ENCODE results near the gene FGGY.
"Not testable (repeated sequence)": the region's sequence is repeated elsewhere in the genome, so short reads cannot be mapped to it uniquely, and the experiment has no call there.

Gene FGGY

GRCh38 chr1:59296358-59297256 is at the start of gene FGGY:
FGGY (plus strand) TSS chr1:59297094; CDS start chr1:59321550, 24,456 bp downstream.
- DNase-seq (ENCODE audit: extremely low read depth, insufficient read length): peak; percentile 94
- TF ChIP-seq CTCF (IDR thresholded peaks at IDR 0.05; ENCODE audit: insufficient read depth, low read length, poor library complexity, severe bottlenecking): no peak
- H3K36me3 ChIP-seq (ENCODE audit: control insufficient read depth, insufficient read depth, low read length): no peaks in the 10 kb centered on the region
- H3K4me3 ChIP-seq (replicated peaks; ENCODE audit: low read depth, low read length): peak within 1 kb of the TSS; percentile 84
- H3K27me3 ChIP-seq (replicated peaks; ENCODE audit: control insufficient read depth, insufficient read depth, low read length): no peaks in the 10 kb centered on the region

DNA sequence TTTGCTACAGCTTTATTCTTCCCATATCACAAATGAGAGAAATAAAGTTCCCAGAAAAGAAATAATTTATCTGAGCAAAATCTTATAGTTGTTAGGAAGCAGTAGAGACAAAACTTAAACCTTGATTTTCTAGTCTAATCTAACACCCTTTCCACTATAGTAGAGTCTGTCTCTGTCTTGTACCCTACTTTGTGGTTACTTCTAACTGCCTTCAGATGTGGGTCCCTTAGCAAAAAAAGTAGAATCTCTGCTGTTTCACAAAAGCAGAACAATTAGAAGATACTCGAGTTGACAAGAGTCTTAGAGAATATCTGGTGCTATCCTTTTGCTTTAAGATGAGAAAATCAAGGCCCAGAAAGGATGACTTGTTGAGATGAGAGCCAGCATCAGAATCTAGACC is 48.1 kb upstream of the FGGY start:
- Histone ChIP-seq H3K36me3 (ENCODE audit: control insufficient read depth, insufficient read depth, low read length) (no peaks in the 10 kb centered on the region), H3K27me3 (replicated peaks; ENCODE audit: control insufficient read depth, insufficient read depth, low read length) (no peaks in the 10 kb centered on the region), H3K4me3 (replicated peaks; ENCODE audit: low read depth, low read length) (no peak overlapping the region)
- no peak for DNase-seq (ENCODE audit: extremely low read depth, insufficient read length)
- no peak for TF ChIP-seq CTCF (IDR thresholded peaks at IDR 0.05; ENCODE audit: insufficient read depth, low read length, poor library complexity, severe bottlenecking)

DNA sequence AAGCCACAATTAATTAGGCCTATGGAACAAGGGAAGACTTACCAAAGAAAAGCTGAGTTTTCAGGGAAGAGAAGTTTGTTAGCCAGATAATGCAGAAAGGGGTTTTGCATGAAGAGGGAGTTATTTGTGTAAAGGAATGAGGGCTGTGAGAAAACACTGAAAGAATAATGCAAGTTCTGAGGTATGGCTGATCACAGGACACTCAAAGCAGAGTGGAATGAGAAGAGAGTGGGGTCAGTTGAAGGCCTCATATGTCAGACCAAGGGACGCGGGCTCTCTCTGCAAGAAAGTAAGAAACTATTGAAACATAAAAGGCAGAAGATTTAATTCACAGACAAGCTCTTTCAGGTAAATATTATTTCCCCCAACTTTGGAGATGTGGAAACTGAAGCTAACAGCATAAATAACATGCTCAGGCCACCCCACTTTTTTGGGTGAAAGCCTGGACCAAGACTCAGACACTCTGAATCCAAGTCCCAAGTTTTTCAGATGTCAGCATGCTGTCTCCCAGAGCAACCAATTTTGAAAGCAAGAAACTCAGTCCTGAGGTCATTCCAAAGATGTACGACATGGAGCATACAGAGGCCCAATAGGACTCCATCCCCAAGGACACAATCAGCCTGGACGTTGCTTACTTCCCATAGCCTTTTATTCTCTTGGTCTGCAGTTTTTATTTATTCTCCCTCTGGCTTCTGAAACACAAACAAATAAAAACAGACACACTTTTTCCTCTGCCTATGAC is 47.3 kb upstream of the FGGY start:
- no peaks in the 10 kb centered on the region for H3K36me3 ChIP-seq (ENCODE audit: control insufficient read depth, insufficient read depth, low read length)
- no peak overlapping the region for H3K4me3 ChIP-seq (replicated peaks; ENCODE audit: low read depth, low read length)
- no peak for TF ChIP-seq CTCF (IDR thresholded peaks at IDR 0.05; ENCODE audit: insufficient read depth, low read length, poor library complexity, severe bottlenecking)
- DNase-seq (ENCODE audit: extremely low read depth, insufficient read length): no peak
- H3K27me3 ChIP-seq (replicated peaks; ENCODE audit: control insufficient read depth, insufficient read depth, low read length): no peaks in the 10 kb centered on the region

DNA sequence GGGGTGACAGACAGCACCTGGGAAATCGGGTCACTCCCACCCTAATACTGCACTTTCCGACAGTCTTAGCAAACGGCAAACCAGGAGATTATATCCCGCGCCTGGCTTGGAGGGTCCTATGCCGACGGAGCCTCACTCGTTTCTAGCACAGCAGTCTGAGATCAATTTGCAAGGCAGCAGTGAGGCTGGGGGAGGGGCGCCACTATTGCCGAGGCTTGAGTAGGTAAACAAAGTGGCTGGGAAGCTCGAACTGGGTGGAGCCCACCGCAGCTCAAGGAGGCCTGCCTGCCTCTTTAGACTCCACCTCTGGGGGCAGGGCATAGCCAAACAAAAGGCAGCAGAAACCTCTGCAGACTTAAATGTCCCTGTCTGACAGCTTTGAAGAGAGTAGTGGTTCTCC is 45.8 kb upstream of the FGGY start:
- H3K4me3 ChIP-seq (replicated peaks; ENCODE audit: low read depth, low read length); DNase-seq (ENCODE audit: extremely low read depth, insufficient read length); H3K36me3 ChIP-seq (ENCODE audit: control insufficient read depth, insufficient read depth, low read length); H3K27me3 ChIP-seq (replicated peaks; ENCODE audit: control insufficient read depth, insufficient read depth, low read length): not testable (repeated sequence)

DNA sequence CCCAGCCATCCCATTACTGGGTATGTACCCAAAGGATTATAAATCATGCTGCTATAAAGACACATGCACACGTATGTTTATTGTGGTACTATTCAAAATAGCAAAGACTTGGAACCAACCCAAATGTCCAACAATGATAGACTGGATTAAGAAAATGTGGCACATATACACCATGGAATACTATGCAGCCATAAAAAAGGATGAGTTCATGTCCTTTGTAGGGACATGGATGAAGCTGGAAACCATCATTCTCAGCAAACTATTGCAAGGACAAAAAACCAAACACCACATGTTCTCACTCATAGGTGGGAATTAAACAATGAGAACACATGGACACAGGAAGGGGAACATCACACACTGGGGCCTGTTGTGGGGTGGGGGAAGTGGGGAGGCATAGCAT is 40.5 kb upstream of the FGGY start:
- not testable (repeated sequence) for H3K4me3 ChIP-seq (replicated peaks; ENCODE audit: low read depth, low read length); H3K36me3 ChIP-seq (ENCODE audit: control insufficient read depth, insufficient read depth, low read length); H3K27me3 ChIP-seq (replicated peaks; ENCODE audit: control insufficient read depth, insufficient read depth, low read length); DNase-seq (ENCODE audit: extremely low read depth, insufficient read length)

DNA sequence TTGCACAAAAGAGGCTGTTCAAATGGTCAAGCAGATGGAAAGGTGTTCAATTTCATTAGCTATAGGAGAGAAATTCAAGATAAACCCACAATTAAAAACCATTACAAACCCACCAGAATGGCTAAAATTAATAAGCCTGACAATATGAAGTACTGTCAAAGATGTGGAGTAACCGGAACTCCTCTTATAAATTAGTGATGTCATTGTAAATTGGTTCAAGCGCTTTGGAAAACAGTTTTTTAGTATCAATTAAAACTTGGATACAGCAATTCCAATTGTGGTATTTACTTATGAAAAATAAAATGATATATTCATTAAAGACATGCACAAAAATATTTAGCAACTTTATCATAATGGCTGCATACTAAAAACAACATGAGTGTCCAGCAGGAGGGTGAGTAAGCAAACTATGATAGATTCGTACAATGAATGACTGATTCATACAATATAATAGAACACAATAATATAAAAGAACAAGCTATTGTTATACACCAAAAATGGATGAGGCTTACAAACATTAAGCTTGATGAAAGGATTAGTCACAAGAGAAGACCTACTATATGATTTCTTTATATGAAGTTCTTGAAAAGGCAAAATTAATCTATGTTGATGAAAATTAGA is 38.4 kb upstream of the FGGY start:
- no peaks in the 10 kb centered on the region for H3K36me3 ChIP-seq (ENCODE audit: control insufficient read depth, insufficient read depth, low read length)
- H3K4me3 ChIP-seq (replicated peaks; ENCODE audit: low read depth, low read length): no peak overlapping the region
- H3K27me3 ChIP-seq (replicated peaks; ENCODE audit: control insufficient read depth, insufficient read depth, low read length): no peaks in the 10 kb centered on the region
- TF ChIP-seq CTCF (IDR thresholded peaks at IDR 0.05; ENCODE audit: insufficient read depth, low read length, poor library complexity, severe bottlenecking): no peak
- DNase-seq (ENCODE audit: extremely low read depth, insufficient read length): no peak

Measured in GM06990 (cell line).